Skeletal muscle satellite cell (primary cell): ENCODE results near the gene ATG9B.

ENCODE experiments used
- H3K27me3 ChIP-seq: 2 replicates; pipeline ENCODE4 v1.7.0; 2013; ENCODE audit warnings: low read length; ENCODE audit not compliant: control insufficient read depth, insufficient read depth
- H3K36me3 ChIP-seq: 2 replicates; pipeline ENCODE4 v1.7.0; 2013; ENCODE audit warnings: mild to moderate bottlenecking, control low read depth, low read length; ENCODE audit not compliant: insufficient read depth
- H3K4me1 ChIP-seq: 2 replicates; pipeline ENCODE4 v1.7.0; 2013; ENCODE audit warnings: low read length; ENCODE audit not compliant: control insufficient read depth, insufficient read depth
- H3K4me2 ChIP-seq: 2 replicates; pipeline ENCODE4 v1.7.0; 2013; ENCODE audit warnings: mild to moderate bottlenecking, low read length
- H3K4me3 ChIP-seq: 2 replicates; pipeline ENCODE4 v1.7.0; 2013; ENCODE audit warnings: low read length
- H3K9ac ChIP-seq: 2 replicates; pipeline ENCODE4 v1.7.0; 2013; ENCODE audit warnings: mild to moderate bottlenecking, low read depth, low read length, moderate library complexity
- H3K9me3 ChIP-seq: replicated peaks from 2 replicates; pipeline ENCODE4 v1.7.0; 2013; ENCODE audit warnings: mild to moderate bottlenecking, control low read depth, low read length

The ATG9B gene

DNA sequence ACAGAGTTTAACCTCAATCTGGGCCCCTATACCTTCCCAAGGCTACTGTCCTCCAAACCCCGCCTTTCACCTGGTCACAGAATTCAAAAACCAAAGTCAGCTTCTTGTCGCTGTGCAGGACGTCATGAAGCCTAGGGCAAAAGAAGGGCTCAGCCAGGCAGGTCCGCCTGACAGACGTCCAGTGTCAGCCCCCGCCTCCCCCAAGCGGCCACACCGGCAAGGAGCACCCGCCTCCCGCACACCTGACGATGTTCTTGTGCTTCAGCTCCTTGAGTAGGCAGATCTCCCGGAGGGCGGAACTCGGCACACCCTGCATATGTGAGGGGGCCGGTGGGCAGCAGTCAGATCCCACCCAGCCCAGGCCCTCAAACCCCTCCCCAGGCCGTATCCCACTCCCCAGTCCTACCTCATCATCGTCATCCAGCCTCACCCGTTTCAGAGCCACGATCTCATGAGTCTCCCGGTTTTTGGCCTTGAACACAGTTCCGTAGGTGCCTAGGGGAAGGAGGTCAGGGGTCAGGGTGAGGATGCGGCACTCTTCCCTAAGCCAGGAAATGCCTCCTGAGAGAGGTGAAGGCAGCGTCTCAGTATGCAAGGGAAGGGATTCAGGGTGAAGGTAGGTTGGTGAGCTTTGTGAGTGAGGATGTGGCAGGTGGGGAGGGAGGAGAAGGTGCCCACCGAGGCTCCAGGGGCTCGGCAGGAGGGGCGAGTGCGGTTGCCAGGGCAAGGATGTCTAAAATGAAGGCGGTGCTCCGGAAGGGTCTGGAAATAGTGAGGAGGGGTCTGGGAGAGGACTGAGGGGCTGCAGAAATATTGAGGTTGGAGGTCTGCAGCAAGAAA, 32.6 kb upstream of the ATG9B start:
- no peaks in the 10 kb centered on the region for H3K27me3 ChIP-seq
- peaks cover 35% of the 10 kb centered on the region for H3K4me1 ChIP-seq
- no peaks in the 10 kb centered on the region for H3K9me3 ChIP-seq
- H3K4me2 ChIP-seq: peak overlapping the region; percentile 94
- H3K36me3 ChIP-seq: peaks cover 1% of the 10 kb centered on the region
- H3K4me3 ChIP-seq: peak overlapping the region; percentile 87
- H3K9ac ChIP-seq: peak overlapping the region; percentile 82

DNA sequence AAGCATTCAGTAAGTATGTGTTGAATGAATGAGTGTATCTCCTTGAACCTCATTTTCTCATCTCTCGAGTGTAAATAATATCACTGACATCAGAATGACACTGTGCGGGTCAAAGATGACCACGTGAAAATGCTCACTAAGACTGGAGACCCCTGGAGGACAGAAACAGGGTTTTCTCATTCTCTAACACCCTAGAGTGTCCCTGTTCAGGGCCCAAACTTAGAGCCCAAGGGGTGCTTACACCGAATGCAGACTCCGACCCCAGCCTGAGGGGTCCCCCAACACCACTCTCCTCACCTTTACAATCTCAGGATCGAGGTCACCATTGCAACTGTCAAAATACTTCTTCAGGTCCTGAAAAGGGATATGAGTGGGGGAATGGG, 32.0 kb upstream of the ATG9B start:
- H3K9me3 ChIP-seq: no peaks in the 10 kb centered on the region
- H3K4me3 ChIP-seq: no peak overlapping the region
- no peaks in the 10 kb centered on the region for H3K36me3 ChIP-seq
- peak overlapping the region; percentile 94 for H3K4me2 ChIP-seq
- no peaks in the 10 kb centered on the region for H3K27me3 ChIP-seq
- H3K4me1 ChIP-seq: peaks cover 28% of the 10 kb centered on the region
- no peak overlapping the region for H3K9ac ChIP-seq

DNA sequence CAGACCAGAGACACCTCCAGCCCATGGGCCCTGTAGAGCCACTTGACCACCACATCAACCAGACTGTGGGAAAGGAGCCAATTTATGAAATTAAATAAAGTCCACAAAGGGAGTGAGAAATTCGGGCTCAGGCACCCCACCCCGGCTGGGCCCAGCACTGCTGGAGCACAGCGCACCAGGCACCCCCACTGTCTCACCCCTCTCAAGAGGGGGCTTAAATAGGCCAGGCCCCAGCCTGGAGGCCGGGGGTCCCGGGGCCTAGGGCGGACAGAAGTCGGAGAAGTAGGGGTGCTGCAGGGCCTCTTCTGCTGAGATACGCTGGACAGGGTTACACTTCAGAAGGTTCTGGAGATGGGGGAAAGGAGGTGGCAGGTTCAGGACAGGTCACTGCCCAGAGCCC, 29.5 kb upstream of the ATG9B start:
- Histone ChIP-seq H3K9ac (no peak overlapping the region), H3K4me2 (no peak overlapping the region), H3K27me3 (no peaks in the 10 kb centered on the region), H3K4me3 (no peak overlapping the region), H3K36me3 (no peaks in the 10 kb centered on the region), H3K4me1 (peaks cover 15% of the 10 kb centered on the region), H3K9me3 (no peaks in the 10 kb centered on the region)

DNA sequence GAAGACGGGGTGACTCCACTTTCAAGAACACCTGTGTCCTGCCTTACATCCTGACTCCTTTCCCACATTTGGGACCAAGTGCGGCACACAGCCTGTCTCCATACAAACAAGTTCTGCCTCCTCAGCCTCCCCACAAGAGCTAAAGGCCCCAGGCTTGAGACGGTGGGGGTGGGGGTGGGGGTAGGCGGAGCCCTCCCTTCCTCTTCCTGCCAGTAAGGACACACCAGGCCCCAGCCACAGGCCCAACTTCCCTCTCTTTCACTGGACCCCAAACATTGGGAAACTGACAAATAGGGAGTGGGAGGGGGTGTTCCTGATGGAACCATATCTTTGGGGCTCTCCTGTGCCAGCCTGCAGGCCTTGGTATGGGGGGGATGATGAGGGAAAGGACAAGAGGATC, 28.8 kb upstream of the ATG9B start:
- H3K4me2 ChIP-seq: no peak overlapping the region
- no peak overlapping the region for H3K4me3 ChIP-seq
- H3K9ac ChIP-seq: no peak overlapping the region
- H3K4me1 ChIP-seq: peaks cover 9% of the 10 kb centered on the region
- H3K9me3 ChIP-seq: no peaks in the 10 kb centered on the region
- H3K36me3 ChIP-seq: no peaks in the 10 kb centered on the region
- no peaks in the 10 kb centered on the region for H3K27me3 ChIP-seq

DNA sequence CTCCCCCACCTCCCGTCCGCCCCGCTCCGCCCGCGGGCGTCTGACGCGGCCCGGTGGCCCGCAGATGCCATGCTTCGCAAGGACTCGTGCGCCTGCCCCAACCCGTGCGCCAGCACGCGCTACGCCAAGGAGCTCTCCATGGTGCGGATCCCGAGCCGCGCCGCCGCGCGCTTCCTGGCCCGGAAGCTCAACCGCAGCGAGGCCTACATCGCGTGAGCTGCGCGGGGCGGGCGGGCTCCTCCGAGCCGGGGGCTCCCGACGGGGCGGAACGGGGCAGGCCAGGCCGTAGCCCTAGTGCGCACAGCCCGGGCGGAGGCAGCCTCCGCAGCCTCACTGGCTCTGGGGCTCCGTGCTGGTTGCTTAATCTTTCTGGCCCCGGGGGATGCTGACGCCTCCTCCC, 26.8 kb upstream of the ATG9B start:
- Histone ChIP-seq H3K4me3 (no peak overlapping the region), H3K27me3 (no peaks in the 10 kb centered on the region), H3K36me3 (no peaks in the 10 kb centered on the region), H3K9me3 (no peaks in the 10 kb centered on the region), H3K4me2 (peak overlapping the region; percentile 50), H3K9ac (no peak overlapping the region), H3K4me1 (peaks cover 10% of the 10 kb centered on the region)

DNA sequence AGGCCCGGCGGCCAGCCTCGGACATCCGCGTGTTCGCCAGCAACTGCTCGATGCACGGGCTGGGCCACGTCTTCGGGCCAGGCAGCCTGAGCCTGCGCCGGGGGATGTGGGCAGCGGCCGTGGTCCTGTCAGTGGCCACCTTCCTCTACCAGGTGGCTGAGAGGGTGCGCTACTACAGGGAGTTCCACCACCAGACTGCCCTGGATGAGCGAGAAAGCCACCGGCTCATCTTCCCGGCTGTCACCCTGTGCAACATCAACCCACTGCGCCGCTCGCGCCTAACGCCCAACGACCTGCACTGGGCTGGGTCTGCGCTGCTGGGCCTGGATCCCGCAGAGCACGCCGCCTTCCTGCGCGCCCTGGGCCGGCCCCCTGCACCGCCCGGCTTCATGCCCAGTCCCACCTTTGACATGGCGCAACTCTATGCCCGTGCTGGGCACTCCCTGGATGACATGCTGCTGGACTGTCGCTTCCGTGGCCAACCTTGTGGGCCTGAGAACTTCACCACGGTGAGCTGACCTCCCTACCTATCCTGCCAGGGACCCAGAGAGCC, 24.7 kb upstream of the ATG9B start:
- Histone ChIP-seq H3K36me3 (peaks cover 1% of the 10 kb centered on the region), H3K9me3 (no peaks in the 10 kb centered on the region), H3K4me1 (peaks cover 10% of the 10 kb centered on the region), H3K27me3 (no peaks in the 10 kb centered on the region), H3K4me2 (no peak overlapping the region), H3K4me3 (no peak overlapping the region), H3K9ac (no peak overlapping the region)

DNA sequence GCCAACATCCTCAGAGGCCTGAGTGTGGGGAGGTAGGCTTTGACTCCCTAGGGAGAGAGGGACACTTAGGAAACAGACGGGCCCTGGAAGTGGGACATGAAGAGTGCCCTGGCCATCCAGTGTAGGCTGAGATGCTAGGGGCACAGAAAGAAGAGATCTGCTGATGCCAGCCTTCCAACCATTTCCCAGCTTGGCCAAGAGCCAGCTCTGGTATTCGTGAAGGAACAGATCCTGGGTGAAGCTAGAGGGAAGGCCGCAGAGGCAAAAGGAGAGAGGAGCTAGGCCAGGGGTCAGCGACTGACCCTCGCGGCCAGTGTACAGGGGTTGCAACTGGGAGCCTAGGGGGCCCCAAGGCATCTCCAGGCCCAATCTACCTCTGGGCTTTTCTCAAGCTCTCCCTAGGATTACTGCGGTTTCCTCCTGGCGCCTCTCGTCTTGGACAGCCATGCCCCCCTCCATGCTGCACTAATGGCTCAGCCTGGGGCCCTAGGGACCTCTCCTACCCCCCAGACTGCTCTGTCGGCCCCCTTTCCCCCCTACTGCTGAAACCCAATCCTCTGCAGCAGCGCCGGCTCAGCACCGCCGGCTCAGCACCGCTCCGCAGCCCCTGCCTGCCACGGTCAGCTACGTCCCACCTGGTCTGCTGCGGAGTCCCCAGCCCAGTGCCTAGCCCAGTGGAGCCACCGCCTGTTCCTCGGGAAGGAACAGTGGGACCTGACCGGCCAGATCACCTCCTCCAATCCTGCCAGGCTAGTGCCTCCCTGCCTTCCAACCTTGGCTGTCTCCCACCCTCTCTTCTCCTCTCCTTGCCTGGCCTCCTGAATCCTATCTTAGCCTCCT, 23.9 kb upstream of the ATG9B start, which contains the start of gene ASIC3:
Gene ASIC3, plus strand, starts transcription at position 556 of the 840 bp plus-strand sequence. CDS start 355 bp downstream, outside the sequence.
- Histone ChIP-seq H3K36me3 (peaks cover 3% of the 10 kb centered on the region), H3K9ac (no peak within 1 kb of the TSS), H3K9me3 (no peaks in the 10 kb centered on the region), H3K4me2 (no peak within 1 kb of the TSS), H3K27me3 (no peaks in the 10 kb centered on the region), H3K4me3 (no peak within 1 kb of the TSS), H3K4me1 (peaks cover 10% of the 10 kb centered on the region)

DNA sequence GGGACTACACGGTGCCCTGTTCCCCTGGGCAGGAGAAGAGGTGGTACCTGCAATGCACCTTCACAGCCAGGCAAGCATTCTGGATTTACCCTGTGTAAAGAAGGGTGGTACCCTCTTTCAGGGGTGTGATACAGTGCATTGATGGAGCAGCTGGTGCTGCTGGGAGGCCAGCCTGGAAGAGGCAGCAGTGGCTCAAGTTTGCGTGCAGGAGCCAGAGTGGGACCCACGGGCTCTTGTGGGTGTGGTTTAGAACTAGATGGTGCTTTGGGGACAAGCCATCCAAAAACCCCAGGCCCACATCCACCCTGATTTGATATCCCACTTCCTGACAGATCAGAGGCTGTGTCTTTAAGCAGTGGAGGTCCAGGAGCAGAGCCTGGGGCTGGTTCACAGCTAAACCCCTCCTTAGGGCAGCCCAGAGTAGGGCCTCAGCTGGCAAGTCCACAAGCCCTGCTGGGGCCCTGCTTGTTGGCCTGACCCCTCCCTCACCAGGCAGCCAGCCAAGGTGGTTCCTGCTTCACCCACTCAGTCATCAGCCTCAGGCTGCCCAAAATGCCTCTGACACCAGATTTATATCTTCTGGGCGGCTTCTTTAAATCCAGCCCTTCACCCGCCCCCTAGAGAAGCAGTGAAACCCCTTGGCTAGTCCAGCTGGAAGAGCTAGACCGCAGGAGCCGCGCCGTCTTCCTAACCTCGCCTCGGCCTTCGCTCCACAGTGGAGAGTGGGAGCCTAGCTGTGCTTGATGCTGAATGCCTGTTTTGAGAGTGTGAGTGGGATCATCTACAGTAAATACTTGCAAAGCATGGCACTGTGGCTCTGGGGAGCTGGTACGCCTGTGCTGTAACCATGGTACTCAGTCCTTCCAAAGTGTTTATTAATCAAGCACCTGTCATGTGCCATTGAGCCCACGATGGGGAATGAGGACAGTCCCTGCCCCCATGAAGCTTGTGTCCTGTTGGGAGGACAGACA, 22.6 kb upstream of the ATG9B start:
- H3K27me3 ChIP-seq: no peaks in the 10 kb centered on the region
- H3K4me3 ChIP-seq: no peak overlapping the region
- peaks cover 8% of the 10 kb centered on the region for H3K36me3 ChIP-seq
- no peaks in the 10 kb centered on the region for H3K9me3 ChIP-seq
- H3K4me1 ChIP-seq: peaks cover 10% of the 10 kb centered on the region
- H3K9ac ChIP-seq: no peak overlapping the region
- H3K4me2 ChIP-seq: peak overlapping the region; percentile 12

DNA sequence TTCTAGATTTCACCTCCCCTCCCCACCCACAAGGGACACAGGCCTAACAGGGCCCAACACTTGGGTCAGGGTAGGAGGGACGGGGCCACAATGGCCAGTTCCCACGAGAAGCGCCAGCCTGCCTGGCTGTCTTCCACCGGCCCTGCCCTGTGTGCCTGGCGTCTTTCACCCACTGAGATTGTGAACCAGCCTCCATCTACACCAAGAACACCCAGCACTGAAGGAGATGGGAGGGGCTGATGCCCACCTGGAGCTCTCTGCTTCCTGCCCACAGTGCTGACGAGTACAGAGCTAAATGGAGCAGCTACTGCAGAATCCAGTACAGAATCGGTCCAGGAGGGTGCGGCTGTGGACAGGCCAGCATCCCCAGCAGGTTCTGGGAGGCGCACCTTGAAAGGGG, 21.7 kb upstream of the ATG9B start:
- peaks cover 10% of the 10 kb centered on the region for H3K4me1 ChIP-seq
- peaks cover 13% of the 10 kb centered on the region for H3K36me3 ChIP-seq
- H3K9me3 ChIP-seq: no peaks in the 10 kb centered on the region
- H3K27me3 ChIP-seq: no peaks in the 10 kb centered on the region
- no peak overlapping the region for H3K4me2 ChIP-seq
- no peak overlapping the region for H3K4me3 ChIP-seq
- no peak overlapping the region for H3K9ac ChIP-seq

DNA sequence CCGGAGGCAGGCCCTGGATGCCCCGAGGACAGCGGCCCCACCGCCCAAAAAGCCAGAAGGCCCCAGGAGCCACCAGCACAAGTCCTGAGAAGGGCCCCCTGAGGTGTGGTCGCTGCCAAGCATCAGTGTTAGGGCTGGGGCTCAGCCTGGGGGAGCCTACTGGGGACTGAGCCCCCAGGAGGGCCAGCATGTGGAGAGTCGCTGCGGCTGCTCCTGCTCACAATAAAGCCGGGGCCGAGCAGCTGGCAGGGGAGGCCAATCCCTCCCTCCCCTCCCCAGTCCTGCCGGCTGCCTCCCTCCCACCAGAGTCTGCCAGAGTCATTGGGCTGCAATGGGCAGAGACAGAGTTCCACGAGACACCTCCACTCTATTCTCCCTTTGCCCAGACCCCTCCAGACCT, 21.0 kb upstream of the ATG9B start:
- no peak overlapping the region for H3K4me3 ChIP-seq
- no peaks in the 10 kb centered on the region for H3K9me3 ChIP-seq
- H3K36me3 ChIP-seq: peaks cover 13% of the 10 kb centered on the region
- H3K4me2 ChIP-seq: no peak overlapping the region
- H3K4me1 ChIP-seq: peaks cover 10% of the 10 kb centered on the region
- H3K9ac ChIP-seq: no peak overlapping the region
- no peaks in the 10 kb centered on the region for H3K27me3 ChIP-seq
